ENCODE measurements around the gene PCDHGA10.

DNA sequence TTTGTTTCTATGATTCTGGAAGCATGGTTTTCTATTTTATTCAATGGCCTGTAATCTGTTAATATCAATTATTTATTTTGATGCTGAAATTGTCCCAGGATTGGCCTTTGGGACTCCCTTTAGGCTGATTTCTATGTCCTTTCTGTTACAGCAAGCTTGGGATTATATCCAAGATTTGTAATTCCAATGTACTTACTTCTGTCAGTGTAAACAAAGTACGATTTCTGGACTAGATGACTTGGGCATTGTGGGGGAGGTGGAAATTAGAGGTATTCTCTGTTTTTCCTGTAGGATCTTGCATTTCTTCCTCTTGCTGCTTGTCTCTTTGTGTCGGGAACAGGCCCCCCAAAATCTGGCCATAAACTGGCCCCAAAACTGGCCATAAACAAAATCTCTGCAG, 21.2 kb downstream of the PCDHGA10 start:
- TF ChIP-seq SIN3A (IDR thresholded peaks at IDR 0.05; ENCODE audit: borderline replicate concordance, insufficient read depth, low read length) (no peak), TAF1 (IDR thresholded peaks at IDR 0.05; ENCODE audit: borderline replicate concordance, insufficient read depth, low read length) (no peak), POLR2AphosphoS5 (IDR thresholded peaks at IDR 0.05; ENCODE audit: low read depth, low read length) (no peak)
- TF ChIP-seq, protein P1, sequence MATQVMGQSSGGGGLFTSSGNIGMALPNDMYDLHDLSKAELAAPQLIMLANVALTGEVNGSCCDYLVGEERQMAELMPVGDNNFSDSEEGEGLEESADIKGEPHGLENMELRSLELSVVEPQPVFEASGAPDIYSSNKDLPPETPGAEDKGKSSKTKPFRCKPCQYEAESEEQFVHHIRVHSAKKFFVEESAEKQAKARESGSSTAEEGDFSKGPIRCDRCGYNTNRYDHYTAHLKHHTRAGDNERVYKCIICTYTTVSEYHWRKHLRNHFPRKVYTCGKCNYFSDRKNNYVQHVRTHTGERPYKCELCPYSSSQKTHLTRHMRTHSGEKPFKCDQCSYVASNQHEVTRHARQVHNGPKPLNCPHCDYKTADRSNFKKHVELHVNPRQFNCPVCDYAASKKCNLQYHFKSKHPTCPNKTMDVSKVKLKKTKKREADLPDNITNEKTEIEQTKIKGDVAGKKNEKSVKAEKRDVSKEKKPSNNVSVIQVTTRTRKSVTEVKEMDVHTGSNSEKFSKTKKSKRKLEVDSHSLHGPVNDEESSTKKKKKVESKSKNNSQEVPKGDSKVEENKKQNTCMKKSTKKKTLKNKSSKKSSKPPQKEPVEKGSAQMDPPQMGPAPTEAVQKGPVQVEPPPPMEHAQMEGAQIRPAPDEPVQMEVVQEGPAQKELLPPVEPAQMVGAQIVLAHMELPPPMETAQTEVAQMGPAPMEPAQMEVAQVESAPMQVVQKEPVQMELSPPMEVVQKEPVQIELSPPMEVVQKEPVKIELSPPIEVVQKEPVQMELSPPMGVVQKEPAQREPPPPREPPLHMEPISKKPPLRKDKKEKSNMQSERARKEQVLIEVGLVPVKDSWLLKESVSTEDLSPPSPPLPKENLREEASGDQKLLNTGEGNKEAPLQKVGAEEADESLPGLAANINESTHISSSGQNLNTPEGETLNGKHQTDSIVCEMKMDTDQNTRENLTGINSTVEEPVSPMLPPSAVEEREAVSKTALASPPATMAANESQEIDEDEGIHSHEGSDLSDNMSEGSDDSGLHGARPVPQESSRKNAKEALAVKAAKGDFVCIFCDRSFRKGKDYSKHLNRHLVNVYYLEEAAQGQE (IDR thresholded peaks at IDR 0.05; ENCODE audit: insufficient read depth in 1 of 2, low read depth in 2 of 2, low read length in 2 of 2), result no peak

All from PFSK-1 (cell line).